PC-3 (cell line): ENCODE measurements around the gene RALGAPA1.

Experiments used
- EZH2 ChIP-seq: fragments of 300-600 bp; sonication (generic); IDR thresholded peaks from one replicate; pipeline ENCODE4 v1.6.1; 2017; ENCODE audit warnings: antibody characterized with exemption, mild to moderate bottlenecking, low read length; ENCODE audit not compliant: unreplicated experiment
- EZH2phosphoT487 ChIP-seq: fragments of 300-600 bp; sonication (generic); IDR thresholded peaks from 2 replicates; pipeline ENCODE4 v1.6.1; 2018; ENCODE audit warnings: mild to moderate bottlenecking, antibody characterized with exemption, low read length, borderline replicate concordance

- TF ChIP-seq EZH2phosphoT487 (no peak), EZH2 (no peak)
Measured at GRCh38 chr14:35571598-35571997, 237.5 kb downstream of the RALGAPA1 start.
